Cortex of kidney (tissue), 1 donor: ENCODE measurements around the gene ARHGEF7.

ENCODE experiments used
- DNase-seq: peaks from one replicate; lab custom pipeline; 2025; lab: John Stamatoyannopoulos, UW

The ARHGEF7 gene

GRCh38 chr13:111111376-111111937 is 3.7 kb upstream of the ARHGEF7 start:
- no peak for DNase-seq

- no peak for DNase-seq
Observed at GRCh38 chr13:111112196-111112595, 2.9 kb upstream of the ARHGEF7 start.

- no peak for DNase-seq
Observed at GRCh38 chr13:111114362-111115060, 599 bp upstream of the ARHGEF7 start.

- DNase-seq, result no peak
Observed at GRCh38 chr13:111115965-111116521, 933 bp downstream of the ARHGEF7 start.

- no peak for DNase-seq
Observed at GRCh38 chr13:111116856-111117255, 1.7 kb downstream of the ARHGEF7 start.

- no peak for DNase-seq
Observed at GRCh38 chr13:111117289-111117688, 2.2 kb downstream of the ARHGEF7 start.

- DNase-seq, result no peak
Observed at GRCh38 chr13:111117961-111118360, 2.9 kb downstream of the ARHGEF7 start.

GRCh38 chr13:111118898-111119607 is 3.9 kb downstream of the ARHGEF7 start:
- no peak for DNase-seq

GRCh38 chr13:111119966-111120365 is 4.9 kb downstream of the ARHGEF7 start:
- DNase-seq, result no peak

GRCh38 chr13:111120422-111120821 is 5.3 kb downstream of the ARHGEF7 start:
- no peak for DNase-seq

GRCh38 chr13:111120913-111121312 is 5.8 kb downstream of the ARHGEF7 start:
- no peak for DNase-seq

GRCh38 chr13:111121506-111121905 is 6.4 kb downstream of the ARHGEF7 start:
- no peak for DNase-seq

- DNase-seq, result no peak
Observed at GRCh38 chr13:111122056-111122455, 6.9 kb downstream of the ARHGEF7 start.

- DNase-seq, result no peak
Observed at GRCh38 chr13:111122631-111123030, 7.5 kb downstream of the ARHGEF7 start.

GRCh38 chr13:111123221-111123620 is 8.1 kb downstream of the ARHGEF7 start:
- DNase-seq, result no peak

- no peak for DNase-seq
Observed at GRCh38 chr13:111123649-111124048, 8.5 kb downstream of the ARHGEF7 start.

- DNase-seq, result no peak
Observed at GRCh38 chr13:111126509-111126908, 11.4 kb downstream of the ARHGEF7 start.

GRCh38 chr13:111129465-111130115 is 14.5 kb downstream of the ARHGEF7 start:
- DNase-seq, result no peak

GRCh38 chr13:111130116-111130508 is 15.0 kb downstream of the ARHGEF7 start:
- DNase-seq, result no peak

GRCh38 chr13:111131048-111131447 is 15.9 kb downstream of the ARHGEF7 start:
- no peak for DNase-seq

- no peak for DNase-seq
Observed at GRCh38 chr13:111131611-111132010, 16.5 kb downstream of the ARHGEF7 start.

GRCh38 chr13:111132948-111133347 is 17.8 kb downstream of the ARHGEF7 start:
- DNase-seq, result no peak
